ENCODE measurements around the gene DOK6.
A peak's percentile ranks its signal among the peaks of the same experiment; 100 is the strongest.

The DOK6 gene

DNA sequence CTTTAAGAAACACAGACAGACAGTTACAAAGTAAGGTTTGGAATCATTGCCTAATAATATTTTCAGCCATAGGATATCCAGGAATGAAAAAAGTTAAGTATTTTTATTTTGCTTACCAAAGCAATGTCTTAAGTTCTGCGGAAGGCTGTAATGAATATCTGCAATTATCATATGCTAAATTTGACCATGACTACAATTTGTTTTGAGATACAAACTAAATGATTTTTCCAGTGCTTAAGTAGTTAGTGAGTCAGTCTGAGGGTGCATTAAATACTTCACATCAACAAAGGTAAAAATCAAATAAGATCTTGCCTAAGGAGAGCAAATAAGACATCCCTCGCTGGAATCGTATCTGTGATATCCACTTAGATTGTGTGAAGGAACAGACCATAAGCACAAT is 297.0 kb downstream of the DOK6 start:
- Mint-ChIP-seq H3K27me3 (peaks cover 5 to 9% of the 10 kb centered on the region in 2 donors), H3K9me3 (no peaks in the 10 kb centered on the region), H3K27ac (no peak overlapping the region), H3K4me3 (no peak overlapping the region), H3K36me3 (ENCODE audit: insufficient read depth) (no peaks in the 10 kb centered on the region), H3K4me1 (ENCODE audit: low read depth in 2 of 2) (peaks cover 3 to 6% of the 10 kb centered on the region in 2 donors)
- DNase-seq (no peak), ATAC-seq (replicated peaks) (no peak)

DNA sequence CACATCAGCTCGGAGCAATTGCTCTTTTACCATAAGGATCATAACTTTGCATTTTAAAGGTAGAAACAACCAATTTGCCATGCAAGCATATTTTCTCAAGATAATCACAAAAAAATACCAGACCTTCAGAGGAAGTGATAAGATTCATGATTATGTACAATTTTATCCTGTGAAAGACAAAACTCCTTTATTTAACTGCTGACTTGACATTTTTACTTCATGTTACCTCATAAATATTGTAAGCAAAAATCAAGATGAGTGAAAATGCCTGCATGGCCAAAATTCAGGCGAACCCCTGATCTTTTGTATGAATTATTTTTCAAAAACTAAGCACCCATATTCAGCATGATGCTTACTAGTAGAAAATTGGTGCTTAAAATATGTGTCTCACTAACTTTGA is 300.6 kb downstream of the DOK6 start:
- Mint-ChIP-seq H3K4me1 (ENCODE audit: low read depth in 2 of 2) (peaks cover 3 to 6% of the 10 kb centered on the region in 2 donors), H3K4me3 (no peak overlapping the region), H3K27ac (no peak overlapping the region)

DNA sequence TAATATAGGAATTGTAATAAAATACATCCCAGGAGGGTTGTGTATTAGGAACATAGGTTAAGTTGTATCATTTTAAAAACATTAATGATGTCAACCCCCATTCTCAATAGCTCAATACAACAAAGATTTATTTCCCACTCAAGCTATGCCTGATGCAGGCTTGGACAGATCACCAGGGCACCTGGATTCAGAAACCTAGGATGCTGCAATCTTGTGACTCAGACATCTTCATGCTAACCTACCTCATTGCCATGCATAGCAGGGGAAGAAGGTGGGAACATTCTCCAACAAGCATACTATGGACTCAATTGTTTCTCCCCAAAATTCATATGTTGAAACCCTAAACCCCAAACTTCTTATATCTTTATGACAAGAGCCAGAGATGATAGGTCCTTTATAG is 302.8 kb downstream of the DOK6 start:
- H3K27me3 Mint-ChIP-seq: peaks cover 5 to 9% of the 10 kb centered on the region in 2 donors
- ATAC-seq (replicated peaks) (no peak), DNase-seq (no peak)
- no peak overlapping the region for H3K27ac Mint-ChIP-seq
- H3K4me3 Mint-ChIP-seq: no peak overlapping the region
- H3K9me3 Mint-ChIP-seq: no peaks in the 10 kb centered on the region
- no peaks in the 10 kb centered on the region for H3K36me3 Mint-ChIP-seq (ENCODE audit: insufficient read depth)
- peaks cover 0 to under 1% of the 10 kb centered on the region in 2 donors for H3K4me1 Mint-ChIP-seq (ENCODE audit: low read depth in 2 of 2)

More for the DNA sequence above, 300.6 kb downstream of the DOK6 start:
- Mint-ChIP-seq H3K27me3 (peaks cover 0 to 5% of the 10 kb centered on the region in 2 donors), H3K9me3 (no peaks in the 10 kb centered on the region), H3K36me3 (ENCODE audit: insufficient read depth) (no peaks in the 10 kb centered on the region)
- DNase-seq (no peak), ATAC-seq (replicated peaks) (no peak)

DNA sequence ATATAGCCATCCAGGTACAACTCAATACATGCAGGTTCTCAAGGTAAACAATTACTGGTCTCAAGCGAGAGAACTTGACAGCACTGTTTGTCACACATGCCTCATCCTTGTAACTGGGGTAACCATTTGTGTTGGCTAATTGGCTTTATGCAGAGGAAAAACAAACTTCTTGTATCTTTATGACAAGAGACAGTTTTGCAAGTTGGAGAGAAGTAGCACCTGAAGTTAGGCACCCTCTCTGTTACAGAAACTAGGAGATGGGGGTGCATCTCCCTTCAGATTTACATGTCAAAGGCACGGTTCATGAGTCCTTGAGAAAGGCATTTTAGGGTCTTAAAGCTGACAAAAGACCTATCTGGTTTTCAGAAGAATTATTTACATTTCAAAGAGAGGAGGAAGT is 305.3 kb downstream of the DOK6 start:
- no peaks in the 10 kb centered on the region for H3K9me3 Mint-ChIP-seq
- H3K27me3 Mint-ChIP-seq: peaks cover 0 to 9% of the 10 kb centered on the region in 2 donors
- H3K36me3 Mint-ChIP-seq (ENCODE audit: insufficient read depth): no peaks in the 10 kb centered on the region
- no peaks in the 10 kb centered on the region for H3K4me1 Mint-ChIP-seq (ENCODE audit: low read depth in 2 of 2)
- H3K4me3 Mint-ChIP-seq: no peak overlapping the region
- no peak for ATAC-seq (replicated peaks)
- H3K27ac Mint-ChIP-seq: no peak overlapping the region
- DNase-seq: no peak

DNA sequence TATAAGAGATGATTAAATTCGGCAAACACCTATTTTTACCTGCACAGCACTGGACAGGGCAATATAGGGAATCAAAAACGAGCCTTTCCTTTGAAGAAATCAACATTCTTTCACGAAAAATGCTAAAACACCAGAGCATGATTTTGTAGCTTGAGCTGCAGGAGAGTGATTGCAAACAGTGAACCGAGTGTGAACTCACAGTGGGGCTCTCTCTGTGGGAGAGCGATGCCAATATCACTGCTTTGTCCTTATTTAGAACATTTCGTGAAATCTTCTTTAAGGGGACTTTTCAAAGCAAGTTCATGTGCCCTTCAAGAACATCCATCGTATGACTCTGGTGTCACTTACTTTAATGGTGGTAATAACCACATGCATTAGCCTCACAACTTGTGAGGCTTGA is 308.2 kb downstream of the DOK6 start:
- H3K4me3 Mint-ChIP-seq: no peak overlapping the region
- H3K4me1 Mint-ChIP-seq (ENCODE audit: low read depth in 2 of 2): no peaks in the 10 kb centered on the region
- no peaks in the 10 kb centered on the region for H3K36me3 Mint-ChIP-seq (ENCODE audit: insufficient read depth)
- no peaks in the 10 kb centered on the region for H3K9me3 Mint-ChIP-seq
- no peak overlapping the region for H3K27ac Mint-ChIP-seq
- peaks cover 0 to 9% of the 10 kb centered on the region in 2 donors for H3K27me3 Mint-ChIP-seq
- DNase-seq (no peak), ATAC-seq (replicated peaks) (no peak)

DNA sequence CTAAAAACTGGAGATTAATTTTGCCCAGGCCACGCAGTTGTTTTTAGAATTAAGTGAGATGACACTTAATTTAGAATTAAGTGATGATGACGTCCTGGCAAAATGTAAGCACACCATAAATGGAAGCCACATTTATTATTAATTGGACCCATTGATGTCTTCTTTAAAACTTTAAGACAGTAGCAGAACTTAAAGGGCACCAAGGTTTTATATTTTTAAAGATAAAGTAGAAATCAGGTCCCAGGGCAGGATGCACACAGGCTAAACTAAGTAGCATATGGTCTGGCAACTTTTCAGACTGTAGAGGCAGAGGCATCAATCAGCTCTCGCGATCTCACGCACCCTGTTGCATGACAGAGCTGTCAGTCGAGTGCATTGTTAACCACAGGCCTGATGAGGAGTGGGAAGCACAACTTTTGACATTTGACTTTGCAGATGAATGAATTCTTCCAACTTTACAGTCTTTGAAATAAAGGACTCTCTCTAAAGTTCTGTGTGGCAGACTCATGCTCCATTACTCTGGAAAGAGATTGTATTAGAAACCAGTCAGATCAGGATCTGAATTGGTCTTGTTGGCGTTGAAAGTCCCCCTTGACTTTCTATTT is 314.6 kb downstream of the DOK6 start:
- DNase-seq: no peak
- Mint-ChIP-seq H3K4me3 (no peak overlapping the region), H3K27me3 (no peaks in the 10 kb centered on the region), H3K36me3 (ENCODE audit: insufficient read depth) (no peaks in the 10 kb centered on the region), H3K27ac (no peak overlapping the region), H3K9me3 (peaks cover 5% of the 10 kb centered on the region in 2 donors), H3K4me1 (ENCODE audit: low read depth in 2 of 2) (no peaks in the 10 kb centered on the region)
- ATAC-seq (replicated peaks): no peak

DNA sequence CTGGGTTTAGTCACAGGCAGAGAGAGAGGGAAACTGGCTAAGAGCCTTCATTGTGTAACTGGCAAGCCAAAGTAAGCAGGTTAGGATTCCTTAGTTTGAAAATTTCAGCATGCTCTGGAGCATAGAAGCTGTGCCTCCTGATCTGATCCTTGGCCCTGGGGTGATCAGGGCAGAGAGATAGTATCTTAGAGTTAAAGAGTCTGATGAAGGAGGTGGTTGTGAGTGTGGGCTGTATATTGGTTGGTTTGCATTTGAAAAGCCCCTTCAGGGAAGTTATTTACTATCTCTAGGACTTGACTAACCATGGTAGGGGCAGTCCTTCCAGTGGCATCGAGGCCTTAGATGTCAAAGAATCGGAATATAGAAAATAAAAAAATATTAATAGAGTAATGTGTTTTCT is 316.9 kb downstream of the DOK6 start:
- peaks cover 5% of the 10 kb centered on the region in 2 donors for H3K9me3 Mint-ChIP-seq

DNA sequence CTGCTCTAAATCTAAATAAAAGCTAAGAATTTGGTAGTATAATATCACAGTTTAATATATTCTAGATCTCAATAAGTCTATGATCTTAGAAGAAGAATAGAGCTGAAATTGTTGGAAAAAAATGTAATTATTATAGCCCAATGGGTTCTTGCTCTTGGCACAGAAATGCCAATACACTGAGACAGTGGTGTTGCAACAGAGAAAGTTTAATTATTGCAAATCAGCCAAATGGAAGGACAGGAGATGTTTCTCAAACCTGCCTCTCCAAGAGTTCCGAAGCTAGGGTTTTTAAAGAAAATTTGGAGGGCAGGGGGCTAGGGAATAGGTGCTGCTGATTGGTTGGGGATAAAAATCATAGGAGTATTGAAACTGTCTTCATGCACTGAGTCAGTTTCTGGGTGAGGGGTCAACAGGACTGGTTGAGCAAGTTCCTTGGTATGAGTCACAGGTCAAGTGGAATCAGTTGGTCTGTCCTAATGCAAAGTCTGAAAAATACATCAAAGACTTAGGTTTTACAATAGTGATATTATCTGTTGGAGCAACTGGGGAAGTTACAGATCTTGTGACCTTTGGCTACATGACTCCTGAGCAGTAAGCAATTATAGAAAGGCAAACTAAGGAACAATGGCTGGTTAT is 318.3 kb downstream of the DOK6 start:
- ATAC-seq (replicated peaks) (no peak), DNase-seq (no peak)
- Mint-ChIP-seq H3K36me3 (ENCODE audit: insufficient read depth) (no peaks in the 10 kb centered on the region), H3K9me3 (peaks cover 5% of the 10 kb centered on the region in 2 donors), H3K27ac (no peak overlapping the region), H3K27me3 (no peaks in the 10 kb centered on the region), H3K4me3 (no peak overlapping the region), H3K4me1 (ENCODE audit: low read depth in 2 of 2) (peaks cover 4 to 10% of the 10 kb centered on the region in 2 donors)

More for the DNA sequence above, 316.9 kb downstream of the DOK6 start:
- Mint-ChIP-seq H3K36me3 (ENCODE audit: insufficient read depth) (no peaks in the 10 kb centered on the region), H3K4me3 (no peak overlapping the region), H3K27ac (no peak overlapping the region), H3K27me3 (no peaks in the 10 kb centered on the region), H3K4me1 (ENCODE audit: low read depth in 2 of 2) (no peaks in the 10 kb centered on the region)
- DNase-seq: no peak
- no peak for ATAC-seq (replicated peaks)

DNA sequence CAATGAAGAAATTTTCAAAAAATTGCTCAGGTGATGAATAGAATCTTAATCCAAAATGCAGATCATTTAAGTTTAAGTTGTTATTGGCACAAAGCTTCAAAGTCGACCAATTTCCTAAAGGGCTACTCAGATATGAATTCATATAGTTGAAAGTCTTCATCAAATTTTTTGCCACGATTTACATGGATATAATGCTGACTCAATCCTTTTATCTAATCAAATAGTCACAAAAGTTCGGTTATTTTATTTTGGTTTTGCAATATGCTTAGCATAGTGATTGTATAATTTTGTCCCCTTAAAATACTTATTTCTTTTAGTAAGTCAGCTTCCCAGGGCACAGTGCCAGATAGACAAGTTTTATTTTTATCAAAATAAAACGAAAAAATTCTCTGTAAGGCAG is 319.7 kb downstream of the DOK6 start:
- no peak for DNase-seq
- ATAC-seq (replicated peaks): no peak
- Mint-ChIP-seq H3K27ac (no peak overlapping the region), H3K36me3 (ENCODE audit: insufficient read depth) (no peaks in the 10 kb centered on the region), H3K9me3 (peaks cover 5% of the 10 kb centered on the region in 2 donors), H3K4me3 (no peak overlapping the region), H3K4me1 (ENCODE audit: low read depth in 2 of 2) (peaks cover 4 to 10% of the 10 kb centered on the region in 2 donors), H3K27me3 (no peaks in the 10 kb centered on the region)

DNA sequence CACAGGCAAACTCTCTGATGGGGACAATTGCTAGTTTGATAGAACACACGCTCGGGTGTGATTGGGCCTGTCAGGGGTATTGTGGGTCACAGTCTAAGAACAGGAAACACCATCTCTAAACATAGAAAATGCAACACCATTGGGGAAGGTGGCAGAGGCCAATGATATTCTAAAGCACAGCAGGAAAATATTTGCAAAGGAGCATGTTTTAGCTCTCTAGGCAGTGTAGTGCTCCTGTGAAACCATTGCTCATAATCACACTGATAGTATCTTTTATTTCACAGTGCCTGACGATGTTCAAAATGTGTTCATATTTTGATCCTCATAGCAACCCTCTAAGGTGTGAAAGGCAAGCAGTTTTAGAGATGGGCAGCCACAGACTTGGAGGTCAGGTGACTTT is 322.7 kb downstream of the DOK6 start:
- DNase-seq (no peak), ATAC-seq (replicated peaks) (peak; percentile 37)
- Mint-ChIP-seq H3K27me3 (no peaks in the 10 kb centered on the region), H3K9me3 (peaks cover 0 to 3% of the 10 kb centered on the region in 2 donors), H3K4me1 (ENCODE audit: low read depth in 2 of 2) (peaks cover 4 to 10% of the 10 kb centered on the region in 2 donors), H3K4me3 (no peak overlapping the region), H3K27ac (no peak overlapping the region), H3K36me3 (ENCODE audit: insufficient read depth) (no peaks in the 10 kb centered on the region)

DNA sequence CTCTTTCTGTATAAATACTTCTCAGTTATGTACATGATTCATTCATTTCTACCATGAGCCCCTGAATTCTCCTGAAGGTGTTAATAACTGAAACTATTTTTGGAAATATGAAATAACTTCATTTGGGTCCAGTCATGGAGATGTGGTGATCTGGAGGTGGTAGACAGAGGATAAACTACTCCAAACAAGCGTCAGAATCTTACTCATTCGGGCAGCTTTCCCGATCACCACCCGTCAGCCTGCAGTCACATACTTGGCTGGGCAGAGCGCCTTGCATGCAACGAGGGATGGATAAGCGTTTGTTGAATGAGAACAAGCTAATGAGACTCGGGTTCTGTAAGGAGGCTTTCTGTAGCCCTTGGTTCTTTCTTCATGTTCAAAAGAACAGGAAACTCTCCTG is 324.3 kb downstream of the DOK6 start:
- H3K27me3 Mint-ChIP-seq: peaks cover 0 to 5% of the 10 kb centered on the region in 2 donors
- H3K4me3 Mint-ChIP-seq: no peak overlapping the region
- H3K36me3 Mint-ChIP-seq (ENCODE audit: insufficient read depth): no peaks in the 10 kb centered on the region
- H3K27ac Mint-ChIP-seq: no peak overlapping the region
- no peaks in the 10 kb centered on the region for H3K9me3 Mint-ChIP-seq
- ATAC-seq (replicated peaks) (no peak), DNase-seq (no peak)
- H3K4me1 Mint-ChIP-seq (ENCODE audit: low read depth in 2 of 2): peaks cover 4 to 10% of the 10 kb centered on the region in 2 donors

DNA sequence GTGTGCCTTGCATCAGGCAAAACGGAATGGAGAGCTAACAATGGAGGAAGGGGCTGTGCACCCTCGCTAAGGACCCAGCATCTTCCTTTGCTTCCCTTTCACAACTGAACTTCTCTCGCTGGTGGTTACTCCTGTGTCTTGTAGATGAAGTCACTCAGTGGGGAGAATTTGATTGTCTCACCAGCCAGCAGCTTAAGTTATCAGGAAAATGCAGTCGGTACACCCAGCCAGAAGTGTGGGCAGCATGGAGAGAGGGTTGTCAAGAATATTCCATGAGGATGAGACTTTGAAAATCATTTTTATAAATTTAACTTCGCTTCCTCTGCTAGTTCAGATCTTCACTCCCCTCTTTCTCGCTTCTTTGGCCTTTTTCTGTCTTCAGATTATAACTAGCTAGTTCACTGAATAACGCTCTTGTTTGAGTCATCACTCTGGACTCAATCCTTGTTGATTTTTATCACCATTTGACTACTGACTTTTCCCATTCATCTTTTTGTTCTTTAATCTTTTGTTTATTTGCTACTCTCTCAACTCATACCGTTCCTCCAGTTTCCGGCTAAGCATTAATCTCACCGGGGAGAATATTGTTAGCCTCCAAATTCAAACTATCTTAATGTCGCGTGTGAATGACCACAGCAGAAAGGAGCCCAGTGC is 325.3 kb downstream of the DOK6 start:
- Mint-ChIP-seq H3K27ac (no peak overlapping the region), H3K4me1 (ENCODE audit: low read depth in 2 of 2) (peaks cover 4 to 10% of the 10 kb centered on the region in 2 donors), H3K27me3 (peaks cover 0 to 5% of the 10 kb centered on the region in 2 donors), H3K9me3 (no peaks in the 10 kb centered on the region), H3K36me3 (ENCODE audit: insufficient read depth) (no peaks in the 10 kb centered on the region), H3K4me3 (no peak overlapping the region)
- DNase-seq (no peak), ATAC-seq (replicated peaks) (no peak)

DNA sequence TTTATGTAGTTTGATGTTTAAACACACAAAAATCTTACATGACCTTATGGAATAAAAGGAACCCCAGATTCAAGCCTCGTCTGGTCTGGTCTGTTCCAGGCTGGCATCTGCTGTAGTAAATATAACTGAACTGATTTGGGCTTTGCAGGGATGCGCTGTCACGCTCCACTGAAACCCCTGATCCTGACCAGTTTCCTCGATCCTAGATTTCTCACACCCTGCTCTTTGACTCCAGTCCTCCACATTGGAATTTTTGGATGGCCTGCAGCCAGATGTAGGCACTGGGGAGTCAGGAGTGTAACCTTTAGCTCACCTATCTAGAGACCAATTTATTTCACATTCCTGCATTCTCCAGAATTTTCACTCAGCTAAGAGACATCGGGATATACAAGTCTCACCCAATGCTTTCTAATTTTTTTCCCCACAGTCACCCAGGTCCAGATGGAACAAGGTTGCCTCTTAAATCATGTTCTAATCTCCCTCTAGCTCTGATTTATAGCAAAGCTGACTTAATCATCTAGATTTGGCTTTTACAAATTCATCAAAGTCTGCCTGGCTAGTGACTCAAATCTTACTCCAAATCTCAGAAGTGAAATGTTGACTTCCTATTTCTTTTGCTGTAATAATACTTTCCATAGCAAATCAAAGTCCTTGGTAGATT is 327.4 kb downstream of the DOK6 start:
- Mint-ChIP-seq H3K36me3 (ENCODE audit: insufficient read depth) (peaks cover 7% of the 10 kb centered on the region), H3K4me3 (no peak overlapping the region), H3K27me3 (peaks cover 0 to 5% of the 10 kb centered on the region in 2 donors), H3K4me1 (ENCODE audit: low read depth in 2 of 2) (peaks cover 3 to 9% of the 10 kb centered on the region in 2 donors), H3K27ac (no peak overlapping the region), H3K9me3 (no peaks in the 10 kb centered on the region)
- ATAC-seq (replicated peaks) (no peak), DNase-seq (no peak)
